GM12878 (cell line): Measurements from ENCODE around the gene CCDC88C. TPM values are rescaled to one million over a fixed set of nuclear protein-coding genes. Genes with fewer than 3 reads are reported as not detected.

ENCODE experiments used
- ATAC-seq: fragments of 200-7000 bp; cut with Tn5 transposase; 3 replicates; pipeline ENCODE4 v1.9.1; 2020; ENCODE audit warnings: mild to moderate bottlenecking, moderate library complexity
- BruUV-seq: library from RNA; stranded (reverse); fragments of 400-500 nt; replicated peaks from 2 replicates; lab custom pipeline; 2021; lab: Mats Ljungman, UMichigan
- CTCF ChIA-PET: fragments of 300-600 bp; sonication (Branson Sonifier 250); formaldehyde crosslinking; extraction: SDS; loops from one replicate; lab custom pipeline; 2021; ENCODE audit warnings: inconsistent platforms; lab: Yijun Ruan, JAX
- POLR2A ChIA-PET: fragments of 350-600 bp; formaldehyde crosslinking; extraction: SDS; loops from one replicate; lab custom pipeline; 2021; ENCODE audit warnings: inconsistent platforms; lab: Charles Lee
- RAD21 ChIA-PET: fragments of 300-600 bp; sonication (Branson Sonifier 250); formaldehyde crosslinking; loops from one replicate; lab custom pipeline; 2023; ENCODE audit warnings: antibody characterized with exemption; ENCODE audit not compliant: unreplicated experiment; lab: Charles Lee
- SMC1A ChIA-PET: fragments of 300-600 bp; sonication (Branson Sonifier 250); formaldehyde crosslinking; loops from one replicate; lab custom pipeline; 2023; ENCODE audit not compliant: unreplicated experiment, uncharacterized antibody; lab: Charles Lee
- DNase-seq: peaks from one replicate; pipeline ENCODE4 v3.0.0-alpha.2; 2011; ENCODE audit warnings: low read depth, low spot score
- FAIRE-seq: peaks from 3 replicates; lab custom pipeline; 2011; peaks lifted over from hg19 to GRCh38; lab: Jason Lieb, UNC
- H2AFZ ChIP-seq: 2 replicates; pipeline ENCODE4 v1.6.0; 2011; ENCODE audit warnings: low read depth, low read length, control low read depth; ENCODE audit not compliant: control insufficient read depth
- H3K27ac ChIP-seq: 2 replicates; pipeline ENCODE4 v1.5.1; 2011; ENCODE audit warnings: control low read depth; ENCODE audit not compliant: control insufficient read depth, insufficient read depth
- H3K27me3 ChIP-seq, 2 experiments: replicated peaks in 1 of 2; 2 replicates each; pipeline versions ENCODE4 v1.6.0 to v1.6.1; 2011; ENCODE audit warnings: low read length in 1 of 2; ENCODE audit not compliant: control insufficient read depth in 2 of 2, insufficient read depth in 2 of 2
- H3K36me3 ChIP-seq, 2 experiments: 2 replicates each; pipeline ENCODE4 v1.5.1; 2011; ENCODE audit warnings: low read length in 1 of 2; ENCODE audit not compliant: control insufficient read depth in 2 of 2, insufficient read depth in 2 of 2
- H3K4me1 ChIP-seq: 2 replicates; pipeline ENCODE4 v1.6.1; 2011; ENCODE audit warnings: mild to moderate bottlenecking, low read length, moderate library complexity, mixed read lengths; ENCODE audit not compliant: control insufficient read depth, insufficient read depth
- H3K4me2 ChIP-seq: 2 replicates; pipeline ENCODE4 v1.6.0; 2011; ENCODE audit warnings: control low read depth; ENCODE audit not compliant: control insufficient read depth, insufficient read depth
- H3K4me3 ChIP-seq: fragments of 200-600 bp; sonication (generic); 2 replicates; pipeline ENCODE4 v1.5.1; 2016
- H3K79me2 ChIP-seq: 2 replicates; pipeline ENCODE4 v1.6.0; 2011; ENCODE audit warnings: low read length; ENCODE audit not compliant: control insufficient read depth, insufficient read depth
- H3K9ac ChIP-seq: 2 replicates; pipeline ENCODE4 v1.8.0; 2011; ENCODE audit warnings: low read length, control low read depth, mixed read lengths; ENCODE audit not compliant: control insufficient read depth, insufficient read depth
- H3K9me3 ChIP-seq: replicated peaks from 3 replicates; pipeline ENCODE4 v1.5.1; 2011; ENCODE audit warnings: mild to moderate bottlenecking, low read length; ENCODE audit not compliant: control insufficient read depth, insufficient read depth
- H4K20me1 ChIP-seq: 2 replicates; pipeline ENCODE4 v1.6.0; 2011; ENCODE audit not compliant: control insufficient read depth, insufficient read depth
- IKZF1 ChIP-seq: fragments of 450-650 bp; conservative IDR thresholded peaks from 2 replicates; pipeline ENCODE4 v1.6.1; 2017; ENCODE audit warnings: antibody characterized with exemption, mild to moderate bottlenecking
- NR2C2 ChIP-seq: IDR thresholded peaks from 2 replicates; pipeline ENCODE4 v1.6.1; 2011; ENCODE audit warnings: borderline replicate concordance, low read depth; ENCODE audit not compliant: control insufficient read depth, insufficient read length
- YBX1 ChIP-seq: fragments of 450-650 bp; IDR thresholded peaks from 2 replicates; pipeline ENCODE4 v1.6.1; 2016; ENCODE audit warnings: antibody characterized with exemption
- ZNF274 ChIP-seq: IDR thresholded peaks from one replicate; pipeline ENCODE4 v1.8.0; 2011; ENCODE audit not compliant: insufficient read length, insufficient read depth
- WGBS: methylation state at CpG from one replicate; pipeline ENCODE4 v1.1.6; 2016; ENCODE audit warnings: low lambda C conversion rate; ENCODE audit not compliant: insufficient replicate concordance, insufficient coverage; ENCODE audit errors: missing lambda C conversion rate; 5-methylcytosine and 5-hydroxymethylcytosine counted together
- in situ Hi-C: fragments of 300-500 bp; cut with MboI; formaldehyde crosslinking; loops from 9 replicates; pipeline ENCODE4 v1.14.3; 2018; ENCODE audit warnings: mixed read lengths
- intact Hi-C: fragments of 100-400 bp; cut with micrococcal nuclease; formaldehyde crosslinking; loops from one replicate; pipeline ENCODE4 v1.14.2; 2022; ENCODE audit not compliant: unreplicated experiment
- polyA plus RNA-seq, 11 experiments: library from polyadenylated mRNA; depleted of rRNA in 4 of 11; unstranded in 6 of 11; stranded (reverse) in 5 of 11; fragments of >200 nt; fragmentation: Nextera tagmentation in 4 of 11; fragmentation: Illumina TruSeq in 1 of 11; extraction: Ambion mirVana in 4 of 11; extraction: Trizol in 1 of 11; gene quantifications; 1 replicate in 1 of 11; 2 replicates in 10 of 11; pipeline versions ENCODE4 v1.2.1 to v1.2.3, GENCODE V29; 2011 to 2016; ENCODE audit warnings: inconsistent platforms in 2 of 11, missing spikeins in 2 of 11, low read depth in 1 of 11
- total RNA-seq, 4 experiments: library from RNA; depleted of rRNA in 3 of 4; stranded (reverse); fragments of >200 nt in 3 of 4; fragmentation: Illumina TruSeq in 1 of 4; extraction: Trizol in 1 of 4; gene quantifications; 2 replicates each; pipeline versions ENCODE4 v1.2.1 to v1.2.3, GENCODE V29; 2013 to 2021
- TF ChIP-seq, protein P1 (sequence below): IDR thresholded peaks from 2 replicates; pipeline ENCODE4 v1.6.1; 2012; ENCODE audit warnings: low read depth, low read length, improper control_type of control experiment
- TF ChIP-seq, protein P2 (sequence below): fragments of 450-650 bp; formaldehyde crosslinking; IDR thresholded peaks from 2 replicates; pipeline ENCODE4 v1.5.0; 2022; ENCODE audit warnings: mild to moderate bottlenecking, missing genetic modification characterization

CCDC88C gene
- total and polyA plus RNA-seq, 10 of the 15 experiments (the other 5 are each of a cell fraction or from before 2014, with no cell fraction given), result 4.0 to 79.6 (median 36.6) TPM

DNA sequence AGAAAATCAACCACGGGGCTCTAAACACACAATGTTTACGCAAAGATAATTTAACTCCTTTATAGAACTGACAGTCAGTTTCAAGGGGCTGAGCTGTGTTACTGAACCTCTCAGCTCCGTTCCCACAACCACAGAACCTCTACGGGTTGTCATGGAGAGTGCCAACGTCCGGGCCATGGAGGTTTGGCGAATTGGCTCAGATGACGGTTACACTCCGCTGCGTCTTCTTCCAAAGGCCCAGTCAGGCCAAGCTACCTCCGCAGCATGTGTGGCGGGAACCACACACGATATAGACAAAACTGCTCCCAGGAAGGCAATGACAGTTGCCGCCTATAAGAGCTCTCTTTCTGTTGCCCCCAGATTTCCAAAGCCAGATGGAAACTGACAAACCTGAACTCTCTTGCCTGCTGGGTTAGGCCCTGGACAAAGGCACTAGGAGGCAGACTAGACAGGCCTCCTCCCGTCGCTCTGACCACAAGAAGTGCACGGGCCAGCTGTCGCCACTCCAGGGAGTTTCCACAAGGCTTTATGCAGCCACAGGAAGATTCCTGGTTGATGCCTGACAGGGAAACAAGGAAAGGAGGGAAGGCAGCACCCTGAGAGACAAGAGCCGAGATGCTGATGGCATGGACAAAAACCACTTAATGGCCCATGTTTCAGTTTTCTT is 30.3 kb downstream of the CCDC88C start:
- DNase-seq (no peak), FAIRE-seq (no peak), ATAC-seq (no peak)
- Histone ChIP-seq H2AFZ (no peak overlapping the region), H3K4me3 (no peak overlapping the region), H3K27me3 (no peaks in the 10 kb centered on the region), H3K9ac (no peak overlapping the region), H3K27ac (peak overlapping the region; percentile 88; the same call in 1 of the 2 replicates), H4K20me1 (peaks cover 10% of the 10 kb centered on the region; the same call in 1 of the 2 replicates), H3K4me1 (peaks cover 62% of the 10 kb centered on the region), H3K9me3 (no peaks in the 10 kb centered on the region), H3K4me2 (no peak overlapping the region), H3K36me3 (peaks cover 21 to 30% of the 10 kb centered on the region in 2 experiments), H3K79me2 (peaks cover 93% of the 10 kb centered on the region)
- ChIA-PET POLR2A (interaction anchor here (1.5 to 4.2 kb wide), 2 partner anchors 12 to 29 kb away, joined by 4 to 18 read pairs; no protein-coding TSS in a partner anchor), CTCF (interaction anchor here (1.2 to 2.0 kb wide), 5 partner anchors 10 to 64 kb away, joined by 3 to 8 read pairs (median 4); no protein-coding TSS in a partner anchor), SMC1A (interaction anchor here (0.9 to 3.1 kb wide), 9 partner anchors 10 to 63 kb away, joined by 3 to 21 read pairs (median 8); no protein-coding TSS in a partner anchor), RAD21 (interaction anchor here (1.3 to 2.4 kb wide), 6 partner anchors 10 to 32 kb away, joined by 3 to 10 read pairs (median 6); partner anchors contain the start of gene CCDC88C)
- no TSS peak for BruUV-seq
- TF ChIP-seq IKZF1, result 0 out of 2 replicates have a peak, but pooled peaks have one; percentile 12
- no peak for TF ChIP-seq YBX1
- in situ Hi-C loops, result no loop called here
- 87% methylated on average over 19 of the region's 19 CpGs for WGBS
- intact Hi-C loops, result no loop called here

DNA sequence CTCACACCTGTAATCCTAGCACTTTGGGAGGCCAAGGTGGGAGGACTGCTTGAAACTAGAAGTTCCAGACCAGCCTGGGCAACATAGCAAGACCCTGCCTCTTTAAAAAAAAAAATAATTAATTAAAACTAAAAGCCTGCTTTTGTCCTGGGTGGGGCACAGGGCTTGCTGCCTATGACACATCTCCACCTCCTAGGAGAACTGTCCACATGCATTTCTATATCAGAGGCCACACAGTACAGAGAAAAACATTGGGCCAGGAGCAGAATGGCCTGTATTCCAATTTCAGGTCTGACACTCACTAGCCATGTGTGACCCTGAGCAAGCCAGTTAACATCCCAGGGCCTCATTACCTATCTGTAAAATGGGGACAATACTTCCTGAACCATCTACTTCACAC is 31.9 kb downstream of the CCDC88C start:
- no peak for ATAC-seq
- H3K79me2 ChIP-seq, result peaks cover 94% of the 10 kb centered on the region
- TF ChIP-seq, protein P1, sequence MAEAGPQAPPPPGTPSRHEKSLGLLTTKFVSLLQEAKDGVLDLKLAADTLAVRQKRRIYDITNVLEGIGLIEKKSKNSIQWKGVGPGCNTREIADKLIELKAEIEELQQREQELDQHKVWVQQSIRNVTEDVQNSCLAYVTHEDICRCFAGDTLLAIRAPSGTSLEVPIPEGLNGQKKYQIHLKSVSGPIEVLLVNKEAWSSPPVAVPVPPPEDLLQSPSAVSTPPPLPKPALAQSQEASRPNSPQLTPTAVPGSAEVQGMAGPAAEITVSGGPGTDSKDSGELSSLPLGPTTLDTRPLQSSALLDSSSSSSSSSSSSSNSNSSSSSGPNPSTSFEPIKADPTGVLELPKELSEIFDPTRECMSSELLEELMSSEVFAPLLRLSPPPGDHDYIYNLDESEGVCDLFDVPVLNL, result no peak
- TF ChIP-seq ZNF274, result no peak
- TF ChIP-seq, protein P2, sequence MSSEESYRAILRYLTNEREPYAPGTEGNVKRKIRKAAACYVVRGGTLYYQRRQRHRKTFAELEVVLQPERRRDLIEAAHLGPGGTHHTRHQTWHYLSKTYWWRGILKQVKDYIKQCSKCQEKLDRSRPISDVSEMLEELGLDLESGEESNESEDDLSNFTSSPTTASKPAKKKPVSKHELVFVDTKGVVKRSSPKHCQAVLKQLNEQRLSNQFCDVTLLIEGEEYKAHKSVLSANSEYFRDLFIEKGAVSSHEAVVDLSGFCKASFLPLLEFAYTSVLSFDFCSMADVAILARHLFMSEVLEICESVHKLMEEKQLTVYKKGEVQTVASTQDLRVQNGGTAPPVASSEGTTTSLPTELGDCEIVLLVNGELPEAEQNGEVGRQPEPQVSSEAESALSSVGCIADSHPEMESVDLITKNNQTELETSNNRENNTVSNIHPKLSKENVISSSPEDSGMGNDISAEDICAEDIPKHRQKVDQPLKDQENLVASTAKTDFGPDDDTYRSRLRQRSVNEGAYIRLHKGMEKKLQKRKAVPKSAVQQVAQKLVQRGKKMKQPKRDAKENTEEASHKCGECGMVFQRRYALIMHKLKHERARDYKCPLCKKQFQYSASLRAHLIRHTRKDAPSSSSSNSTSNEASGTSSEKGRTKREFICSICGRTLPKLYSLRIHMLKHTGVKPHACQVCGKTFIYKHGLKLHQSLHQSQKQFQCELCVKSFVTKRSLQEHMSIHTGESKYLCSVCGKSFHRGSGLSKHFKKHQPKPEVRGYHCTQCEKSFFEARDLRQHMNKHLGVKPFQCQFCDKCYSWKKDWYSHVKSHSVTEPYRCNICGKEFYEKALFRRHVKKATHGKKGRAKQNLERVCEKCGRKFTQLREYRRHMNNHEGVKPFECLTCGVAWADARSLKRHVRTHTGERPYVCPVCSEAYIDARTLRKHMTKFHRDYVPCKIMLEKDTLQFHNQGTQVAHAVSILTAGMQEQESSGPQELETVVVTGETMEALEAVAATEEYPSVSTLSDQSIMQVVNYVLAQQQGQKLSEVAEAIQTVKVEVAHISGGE (CRISPR knock-in tag), result no peak
- TF ChIP-seq NR2C2, result no peak
- TF ChIP-seq, all 136 proteins: peak for 0
- POLR2A ChIA-PET, result interaction anchor here (4.2 kb wide), 1 partner anchor 13 kb away, joined by 18 read pairs; no protein-coding TSS in a partner anchor
- CTCF ChIA-PET, result interaction anchor here (1.3 kb wide), 1 partner anchor 15 kb away, joined by 4 read pairs; no protein-coding TSS in a partner anchor
- RAD21 ChIA-PET, result no interaction called here
- Histone ChIP-seq H3K27me3 (no peaks in the 10 kb centered on the region), H4K20me1 (peaks cover 12% of the 10 kb centered on the region; the same call in 1 of the 2 replicates), H3K4me3 (no peak overlapping the region), H3K27ac (no peak overlapping the region), H3K4me1 (peaks cover 62% of the 10 kb centered on the region), H2AFZ (no peak overlapping the region), H3K9me3 (no peaks in the 10 kb centered on the region), H3K36me3 (peaks cover 17 to 33% of the 10 kb centered on the region in 2 experiments), H3K4me2 (no peak overlapping the region), H3K9ac (no peak overlapping the region)
- SMC1A ChIA-PET, result interaction anchor here (1.2 to 1.4 kb wide), 2 partner anchors 11 to 29 kb away, joined by 3 to 4 read pairs; no protein-coding TSS in a partner anchor
- intact Hi-C loops (no loop called here), in situ Hi-C loops (no loop called here)
- DNase-seq (no peak), FAIRE-seq (no peak)
- BruUV-seq, result no TSS peak
